HG03521 (cell line): ENCODE measurements around the gene GTPBP10.
A peak's percentile ranks its signal among the peaks of the same experiment; 100 is the strongest.
"Not testable (repeated sequence)": the region's sequence is repeated elsewhere in the genome, so short reads cannot be mapped to it uniquely, and the experiment has no call there.

ENCODE experiments used
- ATAC-seq: cut with Tn5 transposase; IDR thresholded peaks from one replicate; pipeline ENCODE4 v1.9.1; 2021; ENCODE audit warnings: mild to moderate bottlenecking, moderate library complexity; ENCODE audit not compliant: unreplicated experiment

The GTPBP10 gene

GRCh38 chr7:90350032-90350431 lies 3.5 kb downstream of the GTPBP10 start:
- not testable (repeated sequence) for ATAC-seq

- ATAC-seq: no peak
Measured at GRCh38 chr7:90351987-90352386, 5.5 kb downstream of the GTPBP10 start.

GRCh38 chr7:90383422-90383821 lies 36.9 kb downstream of the GTPBP10 start:
- ATAC-seq: no peak

DNA sequence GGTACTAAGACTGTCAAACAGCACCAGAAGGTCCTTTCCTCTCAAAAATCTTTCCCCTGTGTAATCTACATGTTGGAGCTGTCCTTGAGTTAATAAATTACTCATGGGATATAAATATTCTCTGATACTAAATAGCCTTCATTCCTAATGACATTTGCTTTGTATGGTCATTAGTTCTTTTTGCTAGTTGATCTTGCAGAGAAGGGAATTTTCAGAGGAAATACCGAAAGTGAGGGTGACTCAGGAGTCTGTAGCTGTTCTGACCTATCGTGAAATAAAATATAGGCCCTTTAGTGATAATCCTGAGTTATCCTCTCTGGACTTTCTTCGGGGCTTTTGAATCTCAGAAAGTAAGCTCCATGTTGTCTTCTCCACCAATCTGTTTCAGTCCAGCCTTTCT lies 37.3 kb downstream of the GTPBP10 start:
- ATAC-seq: no peak

DNA sequence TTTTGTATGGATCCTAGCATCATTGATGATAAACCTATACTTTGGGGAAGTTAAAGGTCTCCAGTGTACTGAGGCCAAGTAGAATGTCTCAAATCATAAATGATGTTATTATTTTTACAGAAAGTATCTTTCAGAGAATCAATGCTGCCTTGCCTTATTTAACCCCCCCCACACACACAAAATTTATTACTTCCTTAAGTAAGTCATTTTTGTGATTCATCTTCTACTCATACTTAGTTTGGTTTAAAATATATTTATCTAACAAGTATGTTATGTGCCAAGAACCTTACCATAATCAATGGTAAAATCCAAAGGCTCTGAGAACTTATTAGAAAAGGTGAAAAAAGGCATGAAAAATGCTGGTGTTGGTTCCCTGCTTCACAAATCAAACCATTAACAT lies 37.9 kb downstream of the GTPBP10 start:
- ATAC-seq: no peak

GRCh38 chr7:90387470-90388240 lies 41.1 kb downstream of the GTPBP10 start:
- no peak for ATAC-seq

DNA sequence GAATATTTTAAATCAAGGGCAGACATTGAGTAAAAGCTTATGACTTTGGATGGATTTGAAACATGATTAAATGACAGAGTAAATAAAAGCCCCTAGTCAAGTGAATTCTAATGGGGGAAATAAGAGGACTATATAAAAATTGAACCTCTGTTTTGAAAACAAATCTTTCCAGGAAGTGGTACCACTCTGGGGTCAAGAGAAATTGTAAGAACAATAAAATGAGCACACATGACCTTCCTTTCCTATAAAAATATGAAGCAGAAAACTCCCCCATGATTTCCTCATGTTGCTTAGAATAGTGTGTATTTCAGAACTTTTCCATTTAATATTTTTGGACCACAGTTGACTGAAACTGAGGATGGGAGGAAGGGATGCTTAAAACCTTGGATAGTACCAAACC lies 44.4 kb downstream of the GTPBP10 start:
- ATAC-seq: no peak

DNA sequence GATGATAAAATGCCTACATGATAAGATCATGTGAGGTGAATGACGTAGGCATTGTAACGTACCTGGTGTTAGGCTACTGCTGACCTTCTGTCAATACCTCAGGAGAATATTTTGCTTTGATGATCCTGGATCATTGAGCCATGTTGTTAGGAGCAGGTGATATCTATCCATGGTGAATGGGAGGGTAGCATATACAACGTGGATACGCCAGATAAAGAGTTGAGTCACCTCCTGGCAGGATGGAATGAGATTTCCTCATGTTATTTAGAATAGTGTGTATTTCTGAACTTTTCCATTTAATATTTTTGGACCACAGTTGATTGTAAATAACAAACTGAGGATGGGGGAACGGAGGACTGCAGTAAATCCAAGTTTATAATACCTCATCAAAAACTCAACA lies 45.0 kb downstream of the GTPBP10 start:
- no peak for ATAC-seq

DNA sequence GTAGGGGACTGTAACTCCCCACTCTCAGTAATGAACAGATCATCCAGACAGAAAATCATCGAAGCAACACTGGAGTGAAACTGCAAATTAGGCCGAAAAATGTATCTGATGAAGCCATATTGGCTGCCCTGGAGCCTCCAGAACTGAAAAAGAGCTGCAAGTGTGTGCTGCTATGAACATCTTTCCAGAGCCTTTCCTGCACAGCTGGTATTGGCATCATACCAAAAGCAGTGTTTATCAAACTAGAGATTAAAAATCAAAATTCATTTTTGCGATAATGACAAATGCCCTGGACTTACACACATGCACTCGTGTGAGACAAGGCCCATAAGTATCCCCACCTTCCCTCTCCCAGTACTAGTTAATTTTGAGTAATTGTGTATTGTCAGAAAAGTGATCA lies 49.9 kb downstream of the GTPBP10 start:
- no peak for ATAC-seq

- no peak for ATAC-seq
Measured at GRCh38 chr7:90401989-90402388, 55.5 kb downstream of the GTPBP10 start.

DNA sequence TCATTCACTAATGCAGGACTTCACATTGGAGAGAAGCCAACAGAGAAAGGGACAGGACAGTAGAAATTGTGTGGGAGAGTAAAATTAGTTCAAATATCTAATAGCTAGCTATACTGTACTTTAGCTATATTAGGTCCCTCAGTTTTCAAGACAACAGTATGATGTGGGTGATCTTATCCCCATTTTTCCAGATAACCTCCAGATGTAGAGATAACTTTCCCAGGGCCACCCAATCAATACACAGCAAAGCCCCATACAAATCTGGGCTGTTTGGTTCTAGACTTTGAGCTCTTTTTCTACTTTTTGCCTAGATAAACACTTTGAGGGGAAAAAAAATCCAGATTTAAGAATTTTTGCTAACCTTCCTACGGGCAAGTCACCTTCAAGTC lies 56.3 kb downstream of the GTPBP10 start:
- ATAC-seq: no peak

DNA sequence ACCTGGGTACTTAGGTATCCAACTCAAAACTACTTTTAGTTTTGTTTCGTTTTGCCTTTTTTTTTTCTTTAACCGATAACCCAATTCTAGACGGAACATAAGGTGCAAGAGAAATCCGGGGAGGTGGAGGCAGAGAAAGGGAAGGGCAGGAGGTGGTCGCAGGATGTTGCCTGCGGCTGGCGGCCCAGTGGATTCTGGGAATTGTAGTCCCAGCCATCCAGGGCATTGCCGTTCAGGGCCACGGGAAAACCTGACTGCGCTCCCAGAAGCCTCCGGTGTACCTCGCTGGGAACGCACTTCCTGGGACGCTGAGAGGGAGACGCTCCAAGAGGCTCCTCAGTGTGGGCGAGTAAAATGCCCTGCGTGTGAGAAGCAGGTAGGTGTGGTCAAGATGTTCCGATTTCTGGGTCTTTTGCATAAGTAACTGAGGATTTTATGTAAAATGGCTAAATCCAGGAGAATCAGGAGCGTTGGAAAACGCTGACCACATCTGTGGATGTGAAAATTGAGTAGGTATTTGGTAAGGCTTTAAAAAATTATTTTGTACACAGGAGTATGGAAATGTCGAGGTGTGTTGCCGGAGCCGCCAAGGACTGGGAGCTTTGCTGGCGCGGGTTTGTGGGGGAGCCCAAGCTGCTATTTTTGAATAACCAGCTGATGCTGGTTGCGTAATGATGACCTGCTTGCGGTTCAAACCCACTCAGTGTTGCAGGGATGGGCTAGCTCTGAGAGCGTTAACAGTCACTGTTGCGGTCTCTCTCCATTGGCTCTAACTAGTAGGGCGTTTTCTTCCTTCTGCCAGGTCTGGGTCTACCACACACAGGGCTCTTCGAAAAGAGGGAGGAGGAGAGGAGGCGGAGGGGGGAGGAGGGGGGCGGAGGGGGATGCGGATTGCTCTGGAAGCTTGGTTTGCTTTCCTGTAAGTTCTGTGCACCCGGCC lies 56.9 kb downstream of the GTPBP10 start, which contains the start of gene CLDN12:
Gene CLDN12, plus strand, starts transcription at position 288 of the 940 bp plus-strand sequence. CDS start 9,216 bp downstream, outside the sequence.
- ATAC-seq: peak; percentile 98

DNA sequence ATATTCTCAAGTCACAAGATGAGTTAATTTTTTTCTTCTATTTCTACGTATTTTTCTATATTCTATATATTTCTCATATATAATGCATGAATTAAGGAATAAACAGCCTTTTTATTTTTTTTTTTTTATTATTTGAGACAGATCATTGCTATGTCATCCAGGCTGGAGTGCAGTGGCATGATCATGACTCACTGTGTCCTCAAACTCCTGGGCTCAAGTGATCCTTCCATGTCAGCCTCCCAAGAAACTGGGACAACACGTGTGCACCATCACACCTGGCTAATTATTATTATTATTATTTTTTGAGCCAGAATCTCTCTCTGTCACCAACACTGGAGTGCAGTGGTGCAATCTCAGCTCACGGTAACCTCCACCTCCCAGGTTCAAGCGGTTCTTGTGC lies 58.3 kb downstream of the GTPBP10 start:
- ATAC-seq: no peak

DNA sequence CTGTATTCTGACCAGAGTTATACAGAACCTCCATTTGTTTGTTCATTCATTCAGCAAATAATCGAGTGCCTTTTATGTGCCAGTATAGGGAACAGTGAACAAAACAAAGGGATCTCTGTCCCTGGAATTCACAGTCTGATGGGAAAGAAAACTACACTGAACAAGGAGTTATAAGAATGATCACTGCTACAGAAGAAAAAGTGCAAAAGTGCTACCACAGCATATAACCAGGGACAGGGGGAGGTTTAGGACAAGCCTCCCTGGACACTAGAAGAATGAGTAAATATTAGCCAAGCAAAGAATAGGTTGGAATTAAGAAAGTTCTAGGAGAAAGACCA lies 60.9 kb downstream of the GTPBP10 start:
- ATAC-seq: no peak

- ATAC-seq: no peak
Measured at GRCh38 chr7:90408142-90408541, 61.6 kb downstream of the GTPBP10 start.

DNA sequence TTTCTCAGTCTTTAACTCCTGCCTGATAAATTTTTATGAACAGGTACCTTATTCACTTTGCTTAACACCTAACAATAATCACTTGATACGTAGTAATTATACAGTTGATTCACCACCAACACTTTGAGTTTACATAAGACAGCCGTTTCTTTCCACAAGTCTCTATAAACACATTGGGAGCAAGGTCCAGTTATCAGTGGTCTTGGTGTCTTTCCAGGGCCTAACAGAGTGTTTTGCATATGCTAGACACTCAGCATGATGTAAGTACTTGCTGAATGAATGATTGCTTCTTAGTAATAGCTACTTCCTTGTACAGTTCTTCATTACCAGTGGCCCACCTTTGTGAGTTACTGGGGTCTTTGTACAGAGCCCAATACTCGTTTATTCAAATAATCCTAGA lies 63.2 kb downstream of the GTPBP10 start:
- ATAC-seq: no peak

DNA sequence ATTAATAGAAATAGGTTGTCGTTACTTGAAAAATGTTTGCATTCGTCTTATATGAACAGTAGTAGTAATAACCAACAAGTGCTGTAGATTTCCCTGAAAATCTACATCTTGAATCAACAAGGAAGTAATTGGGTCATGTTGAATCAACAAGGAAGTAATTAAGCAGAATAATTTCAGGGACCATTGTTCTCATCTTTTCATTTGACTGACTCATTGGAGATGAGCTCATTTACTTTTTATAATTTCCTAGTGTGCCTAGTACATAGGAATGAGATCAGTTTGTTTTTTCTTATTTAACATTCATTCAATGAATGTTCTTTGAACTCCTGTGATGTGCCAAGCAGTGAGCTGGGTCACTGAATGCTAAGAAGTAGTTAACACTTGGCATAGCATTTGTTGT lies 65.0 kb downstream of the GTPBP10 start:
- ATAC-seq: no peak

GRCh38 chr7:90412458-90413184 lies 66.1 kb downstream of the GTPBP10 start:
- no peak for ATAC-seq

DNA sequence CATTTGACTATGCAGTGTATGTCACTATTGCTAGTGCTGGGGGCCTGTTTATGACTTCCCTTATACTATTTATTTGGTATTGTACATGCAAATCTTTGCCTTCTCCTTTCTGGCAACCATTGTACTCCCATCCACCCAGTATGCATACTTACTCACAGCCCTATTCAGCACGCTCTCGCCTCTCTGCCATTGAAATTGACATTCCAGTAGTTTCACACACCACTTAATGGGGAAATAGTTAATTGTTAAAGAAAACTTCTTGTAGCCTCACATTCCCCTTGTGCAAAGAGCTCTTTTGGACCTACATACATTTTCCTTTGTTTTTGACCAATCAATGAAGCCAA lies 66.6 kb downstream of the GTPBP10 start:
- ATAC-seq: no peak

DNA sequence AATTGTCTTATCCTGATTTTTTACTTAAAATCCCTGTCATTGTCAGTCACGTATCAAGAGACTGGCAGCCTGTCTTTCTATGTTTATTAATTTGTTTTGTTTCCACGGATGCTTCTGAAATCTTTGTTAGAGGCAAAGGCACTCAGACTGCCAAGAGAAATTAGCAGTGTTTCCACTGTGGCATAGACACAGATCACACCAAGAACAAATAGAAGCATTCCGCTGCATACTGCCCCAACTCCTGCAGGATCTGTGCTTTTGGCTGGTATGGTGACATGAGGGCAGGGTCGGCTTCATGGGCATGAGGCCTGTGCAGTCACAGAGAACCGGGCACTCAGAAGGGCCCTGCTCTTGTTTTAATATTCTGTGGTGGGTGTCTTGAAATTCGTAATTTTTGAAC lies 75.1 kb downstream of the GTPBP10 start:
- ATAC-seq: no peak

- peak; percentile 88 for ATAC-seq
Measured at GRCh38 chr7:90424720-90425119, 78.2 kb downstream of the GTPBP10 start.
